Hepatocyte (in vitro differentiated cells): ENCODE data around the gene ANKRD2.

ENCODE experiments used
- CTCF ChIP-seq: fragments of 200-600 bp; sonication (generic); IDR thresholded peaks from 2 replicates; pipeline ENCODE4 v1.5.1; 2016; ENCODE audit warnings: antibody characterized with exemption, mild to moderate bottlenecking; ENCODE audit not compliant: poor library complexity
- EZH2 ChIP-seq: fragments of 200-600 bp; sonication (generic); IDR thresholded peaks from 2 replicates; pipeline ENCODE4 v1.6.1; 2016; ENCODE audit warnings: antibody characterized with exemption, mild to moderate bottlenecking, borderline replicate concordance

DNA sequence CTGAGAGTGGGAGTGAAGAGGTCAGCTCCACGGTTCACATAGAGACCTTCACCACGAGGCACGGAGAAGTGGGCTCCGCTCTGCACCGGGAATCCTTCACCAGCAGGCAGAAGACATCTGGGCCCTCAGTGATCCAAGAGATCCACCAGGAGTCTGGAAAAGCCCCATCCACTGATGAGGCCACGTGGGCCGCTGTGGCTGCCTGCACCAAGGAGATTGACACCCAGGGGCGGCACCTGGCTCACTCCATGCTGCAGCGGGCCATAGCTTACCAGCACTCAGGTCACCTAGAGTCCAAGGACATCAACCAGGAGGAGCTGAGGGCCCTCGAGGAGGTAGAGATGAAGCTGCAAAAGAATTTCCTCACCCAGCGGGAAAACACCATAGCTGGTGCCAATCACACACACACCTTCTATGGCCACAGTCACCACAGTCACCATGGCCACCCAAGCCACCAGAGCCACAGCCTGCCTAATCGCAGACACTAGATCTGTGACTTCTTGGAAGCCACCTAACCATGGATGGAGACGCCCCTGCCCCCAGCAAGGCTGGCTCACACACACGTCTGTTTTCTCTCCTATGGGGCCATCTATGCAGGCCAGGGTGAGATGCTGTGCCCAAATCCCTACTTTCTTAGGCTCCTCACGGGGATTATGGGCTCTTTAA, 17.6 kb downstream of the ANKRD2 start:
- TF ChIP-seq EZH2 (no peak), CTCF (no peak)
